ACHN (cell line): Measurements from ENCODE around the gene DYNC2LI1.

Experiments used
- DNase-seq: peaks from one replicate; pipeline ENCODE4 v3.0.0-alpha.2; 2015
- in situ Hi-C: cut with HindIII; loops from 2 replicates; pipeline ENCODE4 v1.10.0; 2017; ENCODE audit warnings: low sequenced_read_pairs, low pct_ligation_motif_present, low pct_unique_long_range_greater_than_20kb

Gene DYNC2LI1

DNA sequence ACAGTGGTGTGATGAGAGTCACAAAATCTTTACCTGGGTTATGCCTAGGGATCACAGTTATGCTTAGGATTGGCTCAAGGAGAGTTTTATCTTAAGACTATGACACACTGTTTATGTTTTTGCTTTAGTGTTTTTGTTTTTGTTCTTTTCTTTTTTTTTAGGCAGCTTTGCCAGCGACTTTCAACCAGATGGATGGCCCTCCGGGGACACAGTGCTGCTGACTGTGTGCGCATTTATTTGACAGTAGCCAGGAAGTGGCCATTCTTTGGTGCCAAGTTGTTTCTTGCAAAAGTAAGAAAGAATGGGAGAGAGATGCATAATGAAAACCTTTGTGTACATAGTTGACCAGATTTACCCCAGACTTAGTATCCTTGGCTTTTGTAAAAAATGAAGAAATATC lies 15.1 kb upstream of the DYNC2LI1 start:
- DNase-seq, result no peak

DNA sequence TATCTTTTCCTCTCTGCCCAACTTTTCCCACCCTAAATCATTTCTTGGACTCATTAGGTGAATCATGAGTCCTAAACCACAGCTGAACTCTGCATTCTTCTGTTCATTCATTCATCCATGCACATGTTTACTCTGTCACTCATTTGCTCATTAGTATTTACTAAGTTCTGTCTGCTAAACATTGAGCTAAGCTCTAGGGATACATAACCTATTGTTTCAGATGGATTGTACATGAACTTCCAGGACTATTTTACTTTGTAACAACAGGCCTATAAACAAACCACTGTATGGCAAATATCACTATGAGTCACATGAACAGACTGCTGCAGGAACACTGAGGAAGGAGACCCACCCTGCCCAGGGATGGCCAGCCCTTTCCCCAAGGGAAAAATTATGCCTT lies 14.6 kb upstream of the DYNC2LI1 start:
- DNase-seq, result peak; percentile 90
- in situ Hi-C loops, result no loop called here

More for the DNA sequence above, 15.1 kb upstream of the DYNC2LI1 start:
- in situ Hi-C loops, result no loop called here

DNA sequence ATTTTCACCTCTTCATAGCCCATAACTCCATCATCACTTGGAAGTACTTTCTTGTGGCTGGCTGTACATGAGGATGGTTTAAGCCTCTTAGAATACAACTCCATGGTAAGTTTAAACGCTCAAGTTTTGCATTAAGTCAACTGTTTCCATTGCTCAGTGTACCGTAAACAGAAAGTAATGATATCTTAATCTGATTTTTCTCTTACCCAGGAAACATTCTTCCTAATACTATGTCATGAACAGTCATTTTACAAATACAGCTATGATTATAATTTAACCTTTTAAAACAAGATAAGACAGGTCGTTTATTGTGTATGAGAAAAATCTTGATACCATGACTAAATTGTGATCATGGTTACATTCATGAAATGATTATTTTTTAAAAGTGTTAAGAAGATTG lies 11.6 kb upstream of the DYNC2LI1 start:
- peak; percentile 48 for DNase-seq
- in situ Hi-C loops, result no loop called here

DNA sequence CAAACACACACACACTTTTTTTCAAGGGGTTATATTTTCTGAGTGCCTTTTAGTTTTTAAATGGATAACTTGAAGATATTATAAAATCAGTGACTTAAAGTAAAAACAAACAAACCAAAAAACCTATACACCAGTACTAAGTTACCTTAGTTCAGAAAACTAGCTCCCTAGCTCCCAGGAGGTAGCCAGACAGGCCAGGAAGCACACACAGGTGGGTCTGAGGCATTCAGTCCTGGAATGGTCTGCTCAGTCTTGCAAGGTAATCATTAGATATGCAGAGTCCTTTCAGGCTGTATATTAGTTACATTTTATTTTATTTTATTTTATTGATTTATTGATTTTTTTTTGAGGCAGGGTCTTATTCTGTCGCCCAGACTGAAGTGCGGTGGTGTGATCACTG lies 10.7 kb upstream of the DYNC2LI1 start:
- peak; percentile 46 for DNase-seq
- in situ Hi-C loops, result no loop called here

DNA sequence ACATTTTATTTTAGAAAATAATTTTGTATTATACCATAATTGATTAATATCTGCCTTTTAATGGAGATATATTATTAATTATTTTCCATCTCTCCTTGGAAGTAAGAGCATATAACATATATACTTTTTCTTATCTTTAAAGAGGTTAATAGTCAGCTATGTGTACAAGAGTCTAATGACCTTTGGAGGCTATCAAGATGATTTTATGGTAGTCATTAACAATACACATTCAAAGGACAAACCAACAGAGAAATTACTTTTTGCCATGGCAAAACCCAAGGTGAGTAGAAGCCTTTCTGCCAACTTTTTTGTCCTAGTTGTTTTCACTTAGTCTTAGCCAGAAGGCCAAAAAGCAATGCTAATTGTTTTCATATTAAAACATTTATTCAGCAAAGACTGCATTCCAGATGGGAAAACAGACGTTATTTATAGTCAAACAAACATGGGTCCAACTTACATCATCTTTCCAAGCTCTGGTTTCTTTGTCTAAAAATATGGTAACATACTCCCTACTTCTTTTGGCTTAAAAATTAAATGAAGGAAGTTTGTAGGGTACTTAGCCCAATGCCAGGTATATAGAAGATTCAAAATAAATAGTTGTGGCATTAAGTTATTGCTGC lies 9.6 kb upstream of the DYNC2LI1 start:
- DNase-seq, result no peak
- in situ Hi-C loops, result no loop called here

DNA sequence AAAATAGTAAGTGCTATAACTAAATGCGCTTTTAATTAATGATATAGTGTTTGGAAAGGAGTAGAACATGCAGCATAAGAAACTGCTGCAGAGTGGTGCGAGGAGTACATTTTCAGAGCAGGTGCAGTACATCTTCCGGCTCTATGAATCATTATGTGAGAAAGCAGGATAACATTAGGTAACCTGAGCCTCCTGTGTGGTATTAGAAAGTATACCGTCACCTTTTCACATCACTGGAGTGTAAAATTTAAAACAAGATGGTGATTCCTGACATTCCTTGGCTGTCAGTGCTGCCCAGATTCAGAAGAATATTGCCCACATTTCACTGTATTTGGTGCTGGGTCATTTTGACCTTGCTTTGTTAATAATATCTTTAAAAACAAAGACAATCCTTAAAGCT lies 7.8 kb upstream of the DYNC2LI1 start:
- in situ Hi-C loops, result no loop called here
- DNase-seq, result peak; percentile 21

DNA sequence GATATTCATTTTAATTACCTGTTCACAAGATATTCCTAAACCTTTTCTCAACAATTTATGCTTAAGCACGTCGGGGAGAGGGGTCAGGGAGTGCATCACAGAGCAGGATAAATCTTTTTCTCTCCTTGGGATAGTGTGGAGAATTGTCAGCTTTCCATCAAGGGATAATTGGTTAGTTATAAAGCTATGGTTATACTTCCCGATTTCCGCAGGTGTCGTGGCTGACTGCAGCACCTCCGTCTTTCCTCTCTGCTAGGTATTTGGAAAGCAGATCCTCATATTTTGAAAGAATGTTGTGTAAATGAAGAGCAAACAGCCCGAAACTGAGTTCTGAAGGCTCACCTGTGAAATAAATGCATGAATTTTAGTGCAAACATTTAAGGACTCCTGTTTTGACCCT lies 778 bp downstream of the DYNC2LI1 start:
- in situ Hi-C loops, result no loop called here
- no peak for DNase-seq

DNA sequence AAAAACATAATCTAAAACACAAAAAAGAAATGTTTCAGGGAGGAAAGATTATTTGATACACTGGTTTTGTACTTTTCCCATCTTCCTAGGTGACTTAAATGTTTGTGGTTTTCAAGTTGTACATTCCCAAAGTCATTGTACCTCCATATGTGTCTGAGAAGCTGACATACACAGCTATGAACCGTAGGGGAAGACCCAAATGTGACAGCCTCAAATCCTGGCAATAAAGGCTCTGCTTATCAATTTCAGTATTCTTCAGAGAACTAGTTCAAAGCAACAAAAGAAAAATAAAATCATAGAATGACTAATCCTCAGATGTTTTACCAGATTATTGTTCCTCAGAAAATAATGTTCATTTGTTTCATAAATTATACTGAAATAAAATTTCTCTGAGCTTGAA lies 2.5 kb downstream of the DYNC2LI1 start:
- in situ Hi-C loops, result no loop called here

DNA sequence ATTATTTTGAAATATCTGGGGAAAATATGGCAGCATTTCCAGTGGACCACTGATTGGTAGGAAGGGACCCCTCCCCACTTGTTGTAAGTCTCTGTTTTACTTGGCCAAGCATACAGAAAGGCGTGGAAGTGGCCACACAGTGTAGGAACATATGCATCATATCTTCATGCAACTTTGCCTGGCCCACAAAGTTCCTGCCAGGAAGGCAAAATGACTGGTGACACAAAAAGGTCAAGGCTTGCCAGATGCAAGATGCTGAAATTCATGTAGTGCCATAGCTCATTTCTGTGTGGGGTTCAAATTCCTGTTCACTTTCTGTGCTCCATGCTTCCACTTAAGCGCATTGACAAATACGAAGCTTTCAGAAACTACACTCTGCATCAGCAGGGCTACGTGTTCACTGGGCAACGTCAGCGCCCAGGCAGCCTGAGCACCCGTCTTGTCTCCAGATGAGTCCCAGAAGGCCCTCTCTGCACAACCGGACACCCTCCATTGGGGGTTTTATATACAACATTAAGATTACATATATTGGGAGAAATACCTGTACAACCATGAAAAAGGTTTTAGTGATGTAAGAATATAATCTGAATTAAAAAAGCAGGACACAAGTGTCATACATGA lies 3.6 kb downstream of the DYNC2LI1 start:
- no peak for DNase-seq
- in situ Hi-C loops, result no loop called here

More for the DNA sequence above, 2.5 kb downstream of the DYNC2LI1 start:
- DNase-seq, result no peak

DNA sequence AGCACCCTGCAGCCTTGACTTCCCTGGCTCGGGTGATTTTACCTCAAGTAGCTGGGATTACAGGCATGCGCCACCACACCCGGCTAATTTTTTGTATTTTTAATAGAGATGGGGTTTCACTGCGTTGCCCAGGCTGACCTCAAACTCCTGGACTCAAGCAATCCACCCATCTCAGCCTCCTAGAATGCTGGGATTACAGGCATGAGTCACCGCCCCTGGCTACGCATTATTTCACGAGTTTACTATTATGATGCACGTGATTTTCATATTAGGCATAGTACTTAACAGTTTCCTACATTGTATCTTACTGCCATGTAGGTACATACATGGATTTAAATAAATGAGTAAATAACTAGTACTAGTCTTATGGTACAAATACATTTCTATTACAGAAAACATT lies 4.4 kb downstream of the DYNC2LI1 start:
- DNase-seq, result no peak
- in situ Hi-C loops, result no loop called here

DNA sequence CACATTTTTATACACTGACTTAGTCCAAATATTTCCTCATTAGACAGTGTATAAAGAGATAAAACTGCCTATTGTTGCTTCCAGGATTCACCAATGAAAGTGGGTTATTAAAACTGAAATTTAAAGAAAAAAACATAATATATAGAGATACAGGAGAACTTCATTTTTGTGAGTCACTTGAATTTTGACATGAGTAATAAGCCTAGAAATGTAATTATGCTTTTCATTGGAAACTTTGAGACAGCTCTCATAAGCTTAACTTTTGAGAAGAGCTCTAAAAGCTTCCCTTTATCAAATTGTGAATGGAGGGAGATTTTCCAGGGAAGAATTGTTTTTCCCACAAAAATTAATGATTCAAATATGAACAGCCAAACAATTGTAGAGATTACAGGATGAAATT lies 14.1 kb downstream of the DYNC2LI1 start:
- in situ Hi-C loops, result no loop called here
- no peak for DNase-seq

DNA sequence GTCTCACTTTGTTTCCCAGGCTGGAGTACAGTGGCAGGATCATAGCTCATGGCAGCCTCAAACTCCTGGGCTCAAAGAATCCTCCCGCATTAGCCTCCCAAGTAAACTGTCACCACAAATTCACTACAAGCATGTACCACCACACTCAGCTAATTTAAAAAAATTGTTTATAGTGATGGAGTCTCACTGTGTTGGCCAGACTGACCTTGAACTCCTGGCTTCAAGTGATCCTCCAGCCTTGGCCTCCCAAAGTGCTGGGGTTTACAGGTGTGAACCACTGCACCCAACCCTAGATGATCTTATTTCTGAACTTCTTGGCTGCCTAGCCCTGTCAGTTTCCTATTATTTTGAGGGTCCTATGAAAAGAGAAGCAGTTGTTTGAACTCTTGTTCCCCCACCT lies 14.8 kb downstream of the DYNC2LI1 start:
- in situ Hi-C loops, result no loop called here
- no peak for DNase-seq

DNA sequence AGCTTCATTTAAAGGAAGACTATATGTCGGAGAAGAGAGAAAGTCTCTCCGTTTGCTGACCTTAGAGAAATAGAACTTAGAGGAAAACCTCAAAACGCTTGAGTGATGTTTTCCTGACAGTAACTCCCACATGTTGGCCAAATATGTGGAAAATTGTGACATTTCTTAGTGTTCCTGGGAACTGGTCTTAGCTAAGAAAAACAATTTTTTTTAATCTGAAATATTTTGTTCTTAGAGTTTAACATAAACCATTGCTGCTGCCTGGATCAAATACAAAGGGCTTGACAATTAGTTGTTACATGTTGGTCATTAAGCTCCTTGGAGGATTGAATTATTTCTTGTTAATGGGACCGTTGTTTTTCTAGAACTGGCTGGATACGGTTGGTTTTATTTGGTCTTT lies 16.3 kb downstream of the DYNC2LI1 start:
- in situ Hi-C loops, result no loop called here
- no peak for DNase-seq

DNA sequence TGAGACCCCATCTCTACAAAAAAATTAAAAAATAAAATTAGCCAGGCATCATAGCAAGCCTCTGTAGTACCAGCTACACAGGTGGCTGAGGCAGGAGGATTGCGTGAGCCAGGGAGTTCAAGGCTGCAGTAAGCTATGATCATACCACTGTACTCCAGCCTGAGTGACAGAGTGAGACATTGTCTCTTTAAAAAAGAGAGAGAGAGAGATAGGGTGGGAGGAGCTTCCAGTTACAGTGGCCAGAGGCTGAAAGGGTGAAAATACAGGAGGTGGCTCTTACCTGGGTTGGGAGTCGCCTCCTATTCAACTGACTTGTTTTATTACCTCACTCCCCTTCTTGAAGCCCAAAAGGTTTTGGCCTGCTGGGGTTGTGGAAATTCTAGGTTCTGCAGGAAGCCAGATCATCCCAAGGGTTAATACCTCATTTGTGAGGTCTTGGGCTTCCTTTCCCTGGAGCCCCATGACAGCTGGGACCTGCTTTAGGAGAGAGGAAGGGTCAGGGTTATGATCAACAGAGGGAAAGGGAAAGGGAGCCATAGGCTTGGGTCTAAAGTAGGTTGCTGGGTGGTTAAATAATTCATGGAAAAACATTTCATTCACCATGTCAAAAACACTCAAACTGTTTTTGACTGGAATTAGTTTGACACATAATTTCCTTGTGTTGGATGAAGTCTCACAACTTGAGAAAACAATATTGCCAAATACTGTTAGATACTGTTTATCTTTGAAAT lies 17.4 kb downstream of the DYNC2LI1 start:
- in situ Hi-C loops, result no loop called here

DNA sequence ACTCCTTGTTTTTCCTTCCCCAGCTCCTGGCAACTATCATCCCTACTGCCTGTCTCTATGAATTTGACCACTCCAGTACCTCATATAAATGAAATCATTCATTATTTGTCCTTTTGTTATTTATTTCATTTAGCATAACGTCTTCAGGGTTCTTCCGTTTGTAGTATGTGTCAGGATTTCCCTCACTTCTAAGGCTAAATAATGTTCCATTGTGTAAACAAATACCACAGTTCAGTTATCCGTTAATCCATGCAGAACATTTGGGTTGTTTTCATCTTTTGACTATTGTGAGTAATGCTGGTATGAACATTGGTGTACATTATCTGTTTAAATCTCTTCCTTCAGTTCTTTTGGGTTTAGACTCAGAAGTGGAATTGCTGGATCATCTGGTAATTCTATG lies 18.8 kb downstream of the DYNC2LI1 start:
- in situ Hi-C loops, result no loop called here
- DNase-seq, result peak; percentile 86

More for the DNA sequence above, 17.4 kb downstream of the DYNC2LI1 start:
- DNase-seq, result no peak

DNA sequence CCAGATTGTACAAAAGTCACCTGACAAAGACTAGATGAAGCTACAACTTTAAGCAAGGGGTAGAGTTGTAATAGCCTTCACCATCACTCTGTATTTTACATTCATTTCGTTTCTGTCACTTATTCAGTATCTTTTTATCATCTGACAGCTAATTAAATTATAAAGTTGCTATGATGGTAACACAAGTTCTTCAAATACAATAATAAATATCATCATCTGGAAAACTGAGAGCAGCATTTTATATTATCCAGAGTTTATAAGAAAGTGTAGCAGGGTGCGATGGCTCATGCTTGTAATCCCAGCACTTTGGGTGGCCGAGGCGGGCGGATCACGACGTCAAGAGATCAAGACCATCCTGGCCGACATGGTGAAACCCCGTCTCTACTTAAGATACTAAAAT lies 21.1 kb downstream of the DYNC2LI1 start:
- DNase-seq, result no peak
- in situ Hi-C loops, result no loop called here

DNA sequence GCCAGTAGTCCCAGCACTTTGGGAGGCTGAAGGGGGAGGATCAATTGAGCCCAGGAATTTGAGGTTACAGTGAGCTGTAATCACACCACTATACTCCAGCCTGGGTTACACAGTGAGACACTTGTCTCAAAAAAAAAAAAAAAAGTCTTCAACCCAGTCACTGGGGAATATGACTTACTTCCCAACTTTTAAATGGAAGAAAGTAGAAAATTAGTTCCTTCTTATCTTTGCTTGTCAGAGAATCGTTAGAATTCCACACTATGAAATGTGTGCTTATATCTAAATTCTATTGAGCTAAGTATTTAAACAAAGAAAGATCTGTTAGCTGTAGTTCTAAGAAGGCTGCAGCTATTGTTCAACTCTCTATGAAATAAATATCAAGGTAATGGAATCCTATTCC lies 22.4 kb downstream of the DYNC2LI1 start:
- no peak for DNase-seq
- in situ Hi-C loops, result no loop called here

DNA sequence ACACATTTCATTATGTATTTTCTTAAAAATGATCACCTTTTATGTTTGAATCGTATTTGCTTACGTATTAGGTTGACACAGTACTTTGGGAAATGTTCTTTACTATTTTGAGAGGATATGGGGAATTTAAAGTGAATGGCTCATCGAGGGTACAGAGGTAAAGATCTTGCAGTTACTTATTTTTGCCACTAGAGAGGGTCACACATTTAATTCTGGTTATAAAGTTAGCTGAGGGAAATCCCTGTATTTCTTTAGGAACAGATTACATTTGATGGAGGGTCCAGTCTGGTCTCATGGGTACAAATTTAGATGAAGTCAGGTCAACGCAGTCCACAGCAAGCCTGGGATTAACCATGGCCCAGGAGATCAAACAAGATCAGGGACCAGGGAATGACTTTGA lies 24.5 kb downstream of the DYNC2LI1 start:
- in situ Hi-C loops, result no loop called here
- DNase-seq, result no peak

DNA sequence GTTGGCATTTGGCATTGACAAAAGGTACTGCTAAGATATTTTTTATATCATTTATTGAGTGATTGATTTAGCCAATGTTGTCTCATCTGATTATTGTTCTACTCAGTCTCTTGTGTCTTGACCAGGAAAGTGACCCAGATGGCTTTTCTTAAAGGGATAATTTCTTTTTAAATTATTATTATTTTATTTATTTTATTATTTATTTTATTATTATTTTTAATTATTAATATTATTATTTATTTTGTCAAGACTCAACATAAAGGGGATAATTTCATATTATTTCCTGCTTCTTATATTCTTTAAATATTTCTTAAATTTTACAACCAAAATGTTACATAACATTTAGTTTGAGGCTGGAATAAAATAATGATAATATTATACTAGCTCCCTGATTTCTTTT lies 27.1 kb downstream of the DYNC2LI1 start:
- in situ Hi-C loops, result no loop called here
- no peak for DNase-seq

DNA sequence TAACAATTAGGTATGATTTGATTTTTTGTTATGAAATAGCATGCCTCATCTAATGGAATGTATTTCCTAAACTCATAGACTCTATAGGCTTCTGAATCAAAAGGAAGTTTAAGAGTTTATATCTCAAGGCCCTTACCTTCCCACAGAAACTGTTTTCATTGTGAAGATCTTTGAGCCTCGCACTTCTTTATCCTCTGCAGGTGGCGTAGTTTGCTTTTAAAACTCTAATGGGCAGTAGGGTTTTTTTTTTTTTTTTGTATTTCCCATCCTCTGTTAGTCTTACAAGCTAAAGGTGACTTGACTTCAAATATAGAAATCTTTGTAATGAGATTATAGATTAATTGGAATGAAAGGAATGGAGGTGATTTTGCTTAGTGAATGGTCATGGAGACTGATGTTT lies 28.3 kb downstream of the DYNC2LI1 start:
- no peak for DNase-seq

More for the DNA sequence above, 28.3 kb downstream of the DYNC2LI1 start:
- in situ Hi-C loops, result no loop called here
